Spleen (tissue), 7 donors: ENCODE measurements around the gene LDLRAD2.

Experiments
- CTCF ChIP-seq, 11 experiments: fragments of 200-600 bp in 7 of 11; fragments of 450-650 bp in 4 of 11; sonication (generic) in 4 of 11; IDR thresholded peaks in 8 of 11; conservative IDR thresholded peaks in 3 of 11; 1 replicate in 7 of 11; 2 replicates in 4 of 11; pipeline versions ENCODE4 v1.4.0 to v1.8.0; 2016 to 2021; ENCODE audit warnings: antibody characterized with exemption in 11 of 11, inconsistent platforms in 4 of 11, mild to moderate bottlenecking in 1 of 11
- POLR2A ChIP-seq, 3 donors: fragments of 450-650 bp; IDR thresholded peaks; one replicate each; pipeline ENCODE4 v1.5.1; 2017; ENCODE audit warnings: antibody characterized with exemption in 3 of 3, mild to moderate bottlenecking in 1 of 3
- donor health status: DM: no; HTN: no; CAD: no; lungs with moderate emphysema.
- donor health status: DM: no; HTN: no; CAD: no.
- donor health status: DM: no; HTN: no; CAD: no.

GRCh38 chr1:21841852-21842466 is 29.9 kb downstream of the LDLRAD2 start:
- no peak for TF ChIP-seq POLR2A (IDR thresholded peaks at IDR 0.05)
- no peak for TF ChIP-seq CTCF (IDR thresholded peaks at IDR 0.05 in 8 of 11, conservative IDR thresholded peaks at IDR 0.05 in 3 of 11)
